ENCODE data around the gene DCK. TPM values are rescaled to one million over a fixed set of nuclear protein-coding genes. Genes with fewer than 3 reads are reported as not detected.
A peak's percentile ranks its signal among the peaks of the same experiment; 100 is the strongest.

The DCK gene
- total and polyA plus RNA-seq, 9 donors = 12.9 to 26.6 (median 20.6) TPM

GRCh38 chr4:70969076-70969475 lies 24.4 kb upstream of the DCK start:
- Histone ChIP-seq H3K4me3 (ENCODE audit: low read length) (no peak overlapping the region), H3K9me3 (replicated peaks; ENCODE audit: control insufficient read depth, low read depth, low read length) (no peaks in the 10 kb centered on the region), H3K27ac (ENCODE audit: low read length) (no peak overlapping the region), H3K27me3 (ENCODE audit: control insufficient read depth, insufficient read depth, low read length) (no peaks in the 10 kb centered on the region), H3K36me3 (ENCODE audit: control insufficient read depth, insufficient read depth, low read length) (peaks cover 10% of the 10 kb centered on the region), H3K4me1 (ENCODE audit: control insufficient read depth, insufficient read depth, low read length) (no peaks in the 10 kb centered on the region)
- DNase-seq = no peak
- WGBS (ENCODE audit: insufficient coverage) = 77% methylated on average over 5 of the region's 7 CpGs

- no CpG with 5 or more reads among the region's 3 CpGs for WGBS (ENCODE audit: insufficient coverage)
- no peak for DNase-seq
- Histone ChIP-seq H3K36me3 (ENCODE audit: control insufficient read depth, insufficient read depth, low read length) (peaks cover 8% of the 10 kb centered on the region), H3K4me1 (ENCODE audit: control insufficient read depth, insufficient read depth, low read length) (no peaks in the 10 kb centered on the region), H3K4me3 (ENCODE audit: low read length) (no peak overlapping the region), H3K9me3 (replicated peaks; ENCODE audit: control insufficient read depth, low read depth, low read length) (no peaks in the 10 kb centered on the region), H3K27me3 (ENCODE audit: control insufficient read depth, insufficient read depth, low read length) (no peaks in the 10 kb centered on the region), H3K27ac (ENCODE audit: low read length) (no peak overlapping the region)
These were observed 17.2 kb upstream of the DCK start for GRCh38 chr4:70976252-70976651.

- Histone ChIP-seq H3K9me3 (replicated peaks; ENCODE audit: control insufficient read depth, low read depth, low read length) (no peaks in the 10 kb centered on the region), H3K27me3 (ENCODE audit: control insufficient read depth, insufficient read depth, low read length) (no peaks in the 10 kb centered on the region), H3K36me3 (ENCODE audit: control insufficient read depth, insufficient read depth, low read length) (peaks cover 8% of the 10 kb centered on the region), H3K4me3 (ENCODE audit: low read length) (no peak overlapping the region), H3K27ac (ENCODE audit: low read length) (no peak overlapping the region), H3K4me1 (ENCODE audit: control insufficient read depth, insufficient read depth, low read length) (no peaks in the 10 kb centered on the region)
- peak; percentile 33 for DNase-seq
- no CpG with 5 or more reads among the region's 1 CpG for WGBS (ENCODE audit: insufficient coverage)
These were observed 13.9 kb upstream of the DCK start for GRCh38 chr4:70979445-70980008.

GRCh38 chr4:70980196-70980595 lies 13.3 kb upstream of the DCK start:
- Histone ChIP-seq H3K27ac (ENCODE audit: low read length) (no peak overlapping the region), H3K36me3 (ENCODE audit: control insufficient read depth, insufficient read depth, low read length) (peaks cover 8% of the 10 kb centered on the region), H3K27me3 (ENCODE audit: control insufficient read depth, insufficient read depth, low read length) (no peaks in the 10 kb centered on the region), H3K4me1 (ENCODE audit: control insufficient read depth, insufficient read depth, low read length) (no peaks in the 10 kb centered on the region), H3K9me3 (replicated peaks; ENCODE audit: control insufficient read depth, low read depth, low read length) (no peaks in the 10 kb centered on the region), H3K4me3 (ENCODE audit: low read length) (no peak overlapping the region)
- DNase-seq = no peak

- no peak for DNase-seq
- no peaks in the 10 kb centered on the region for H3K4me1 ChIP-seq (ENCODE audit: control insufficient read depth, insufficient read depth, low read length)
- H3K4me3 ChIP-seq (ENCODE audit: low read length) = no peak overlapping the region
- no peaks in the 10 kb centered on the region for H3K9me3 ChIP-seq (replicated peaks; ENCODE audit: control insufficient read depth, low read depth, low read length)
- no peak overlapping the region for H3K27ac ChIP-seq (ENCODE audit: low read length)
- peaks cover 5% of the 10 kb centered on the region for H3K36me3 ChIP-seq (ENCODE audit: control insufficient read depth, insufficient read depth, low read length)
- no peaks in the 10 kb centered on the region for H3K27me3 ChIP-seq (ENCODE audit: control insufficient read depth, insufficient read depth, low read length)
These were observed 9.3 kb upstream of the DCK start for GRCh38 chr4:70984106-70984505.

GRCh38 chr4:70984589-70984988 lies 8.9 kb upstream of the DCK start:
- Histone ChIP-seq H3K36me3 (ENCODE audit: control insufficient read depth, insufficient read depth, low read length) (peaks cover 4% of the 10 kb centered on the region), H3K9me3 (replicated peaks; ENCODE audit: control insufficient read depth, low read depth, low read length) (no peaks in the 10 kb centered on the region), H3K27ac (ENCODE audit: low read length) (no peak overlapping the region), H3K27me3 (ENCODE audit: control insufficient read depth, insufficient read depth, low read length) (no peaks in the 10 kb centered on the region), H3K4me1 (ENCODE audit: control insufficient read depth, insufficient read depth, low read length) (no peaks in the 10 kb centered on the region), H3K4me3 (ENCODE audit: low read length) (no peak overlapping the region)
- WGBS (ENCODE audit: insufficient coverage) = no CpG with 5 or more reads among the region's 1 CpG
- no peak for DNase-seq

GRCh38 chr4:70991596-70991995 lies 1.9 kb upstream of the DCK start:
- no peaks in the 10 kb centered on the region for H3K36me3 ChIP-seq (ENCODE audit: control insufficient read depth, insufficient read depth, low read length)
- DNase-seq = no peak
- H3K4me3 ChIP-seq (ENCODE audit: low read length) = no peak overlapping the region
- H3K4me1 ChIP-seq (ENCODE audit: control insufficient read depth, insufficient read depth, low read length) = peaks cover 12% of the 10 kb centered on the region
- H3K27me3 ChIP-seq (ENCODE audit: control insufficient read depth, insufficient read depth, low read length) = no peaks in the 10 kb centered on the region
- 33% methylated on average over 1 of the region's 2 CpGs for WGBS (ENCODE audit: insufficient coverage)
- H3K9me3 ChIP-seq (replicated peaks; ENCODE audit: control insufficient read depth, low read depth, low read length) = no peaks in the 10 kb centered on the region
- no peak overlapping the region for H3K27ac ChIP-seq (ENCODE audit: low read length)

- no peak for DNase-seq
- no peaks in the 10 kb centered on the region for H3K9me3 ChIP-seq (replicated peaks; ENCODE audit: control insufficient read depth, low read depth, low read length)
- H3K4me3 ChIP-seq (ENCODE audit: low read length) = peak overlapping the region; percentile 70
- WGBS (ENCODE audit: insufficient coverage) = 65% methylated on average over 5 of the region's 5 CpGs
- no peaks in the 10 kb centered on the region for H3K36me3 ChIP-seq (ENCODE audit: control insufficient read depth, insufficient read depth, low read length)
- H3K4me1 ChIP-seq (ENCODE audit: control insufficient read depth, insufficient read depth, low read length) = peaks cover 12% of the 10 kb centered on the region
- peak overlapping the region; percentile 96 for H3K27ac ChIP-seq (ENCODE audit: low read length)
- H3K27me3 ChIP-seq (ENCODE audit: control insufficient read depth, insufficient read depth, low read length) = no peaks in the 10 kb centered on the region
These were observed 1.0 kb upstream of the DCK start for GRCh38 chr4:70992391-70992881.

GRCh38 chr4:70994069-70994366 lies 569 bp downstream of the DCK start:
- Histone ChIP-seq H3K4me1 (ENCODE audit: control insufficient read depth, insufficient read depth, low read length) (peaks cover 12% of the 10 kb centered on the region), H3K4me3 (ENCODE audit: low read length) (peak overlapping the region; percentile 70), H3K27ac (ENCODE audit: low read length) (peak overlapping the region; percentile 83), H3K36me3 (ENCODE audit: control insufficient read depth, insufficient read depth, low read length) (peaks cover under 1% of the 10 kb centered on the region), H3K9me3 (replicated peaks; ENCODE audit: control insufficient read depth, low read depth, low read length) (no peaks in the 10 kb centered on the region), H3K27me3 (ENCODE audit: control insufficient read depth, insufficient read depth, low read length) (no peaks in the 10 kb centered on the region)
- no peak for DNase-seq
- WGBS (ENCODE audit: insufficient coverage) = no CpG with 5 or more reads among the region's 11 CpGs

- H3K4me1 ChIP-seq (ENCODE audit: control insufficient read depth, insufficient read depth, low read length) = peaks cover 12% of the 10 kb centered on the region
- no peaks in the 10 kb centered on the region for H3K9me3 ChIP-seq (replicated peaks; ENCODE audit: control insufficient read depth, low read depth, low read length)
- H3K36me3 ChIP-seq (ENCODE audit: control insufficient read depth, insufficient read depth, low read length) = peaks cover 2% of the 10 kb centered on the region
- no CpG with 5 or more reads among the region's 10 CpGs for WGBS (ENCODE audit: insufficient coverage)
- H3K4me3 ChIP-seq (ENCODE audit: low read length) = peak overlapping the region; percentile 70
- H3K27me3 ChIP-seq (ENCODE audit: control insufficient read depth, insufficient read depth, low read length) = no peaks in the 10 kb centered on the region
- DNase-seq = no peak
- H3K27ac ChIP-seq (ENCODE audit: low read length) = peak overlapping the region; percentile 83
These were observed 1.1 kb downstream of the DCK start for GRCh38 chr4:70994387-70995099.

- WGBS (ENCODE audit: insufficient coverage) = 51% methylated on average over 4 of the region's 4 CpGs
- H3K27ac ChIP-seq (ENCODE audit: low read length) = no peak overlapping the region
- no peaks in the 10 kb centered on the region for H3K27me3 ChIP-seq (ENCODE audit: control insufficient read depth, insufficient read depth, low read length)
- H3K4me3 ChIP-seq (ENCODE audit: low read length) = no peak overlapping the region
- no peaks in the 10 kb centered on the region for H3K9me3 ChIP-seq (replicated peaks; ENCODE audit: control insufficient read depth, low read depth, low read length)
- DNase-seq = no peak
- H3K4me1 ChIP-seq (ENCODE audit: control insufficient read depth, insufficient read depth, low read length) = peaks cover 12% of the 10 kb centered on the region
- H3K36me3 ChIP-seq (ENCODE audit: control insufficient read depth, insufficient read depth, low read length) = peaks cover 2% of the 10 kb centered on the region
These were observed 2.5 kb downstream of the DCK start for GRCh38 chr4:70996018-70996360.

All from muscle of leg (tissue), 11 donors.